ENCODE measurements around the gene FHOD1. TPM values are rescaled to one million over a fixed set of nuclear protein-coding genes. Genes with fewer than 3 reads are reported as not detected.

FHOD1 gene
- total and polyA plus RNA-seq, 2 of the 13 experiments (the other 11 are each of a cell fraction or from before 2014, with no cell fraction given): 20.0 to 20.8 TPM

DNA sequence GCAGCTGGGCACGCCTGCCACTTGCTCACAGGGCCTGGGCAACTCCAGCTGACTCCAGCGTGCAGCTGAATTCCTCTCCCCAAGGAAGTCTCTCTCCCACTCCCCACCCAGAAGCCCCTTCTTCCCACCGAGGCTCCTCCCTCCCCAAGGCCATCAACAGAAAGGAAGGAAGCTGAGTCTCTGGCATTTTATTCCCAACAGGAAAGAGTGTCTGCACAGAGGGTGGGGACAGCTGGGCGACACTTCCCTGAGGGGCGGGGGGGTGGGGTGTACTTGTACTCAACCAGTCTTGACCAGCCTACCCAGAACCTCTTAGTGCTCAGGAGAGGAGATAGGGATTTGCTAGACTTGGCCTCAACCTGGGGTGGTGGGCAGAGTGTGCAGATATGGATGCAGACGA lies 57.2 kb downstream of the FHOD1 start, which contains the start of gene EXOC3L1:
TSS of gene EXOC3L1 (minus strand) at position 96 of the 400 bp plus-strand sequence. CDS start 460 bp downstream, outside the sequence.
- intact Hi-C loops (cut with micrococcal nuclease; ENCODE audit: unreplicated experiment): no loop called here
- POLR2A ChIA-PET: interaction anchor here (1.0 kb wide), 1 partner anchor 20 kb away, joined by 4 read pairs; the partner anchor contains the start of gene NOL3
- no peak within 1 kb of the TSS for H2AFZ ChIP-seq (ENCODE audit: low read length)

DNA sequence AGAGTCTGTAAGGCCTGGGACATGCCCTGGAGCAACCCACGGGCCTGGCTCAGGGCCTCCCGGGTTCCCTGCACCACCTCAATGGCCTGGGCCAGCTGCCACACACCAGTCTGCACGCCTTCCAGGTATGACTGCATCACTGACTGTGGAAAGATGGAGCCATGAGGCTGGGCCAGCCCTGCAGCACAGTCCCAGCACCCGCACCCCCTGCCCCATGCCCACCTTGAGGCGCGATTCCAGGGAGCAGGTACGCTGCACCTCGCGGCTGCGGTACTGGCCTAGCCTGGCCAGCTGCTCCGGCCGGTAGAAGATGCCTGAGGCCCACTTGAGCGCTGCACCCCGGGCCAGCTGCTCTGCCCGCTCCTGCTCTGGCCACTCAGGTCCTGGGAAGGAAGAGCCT lies 58.5 kb downstream of the FHOD1 start:
- Histone ChIP-seq H3K4me2 (ENCODE audit: low read depth, low read length) (no peak overlapping the region), H3K27ac (ENCODE audit: extremely low read length, insufficient read depth, low read length) (no peak overlapping the region), H3K79me2 (ENCODE audit: insufficient read depth, low read length) (peaks cover 18% of the 10 kb centered on the region), H3K9me3 (ENCODE audit: low read length) (no peaks in the 10 kb centered on the region), H3K4me1 (ENCODE audit: insufficient read depth, low read length) (peaks cover 60% of the 10 kb centered on the region), H3K36me3 (replicated peaks in 1 of 2; ENCODE audit: control insufficient read depth in 1 of 2, insufficient read depth in 2 of 2, low read length in 2 of 2) (peaks cover 2 to 3% of the 10 kb centered on the region in 2 experiments; a peak in 2 of 5 replicates), H3K27me3 (ENCODE audit: control insufficient read depth in 1 of 2, insufficient read depth in 2 of 2, low read length in 2 of 2) (peaks cover 7 to 16% of the 10 kb centered on the region in 2 experiments; a peak in 2 of 5 replicates), H4K20me1 (ENCODE audit: insufficient read depth, low read length) (no peaks in the 10 kb centered on the region; the same call in 1 of the 2 replicates), H2AFZ (ENCODE audit: low read length) (no peak overlapping the region), H3K4me3 (replicated peaks in 1 of 3; ENCODE audit: insufficient read depth in 1 of 3, low read depth in 2 of 3, low read length in 3 of 3) (no peak overlapping the region), H3K9ac (ENCODE audit: insufficient read depth, low read depth, low read length) (no peak overlapping the region)
- ChIA-PET CTCF (ENCODE audit: low intra/inter-chr PET ratio, low total read pairs) (no interaction called here), POLR2A (no interaction called here)
- no peak for DNase-seq (ENCODE audit: low spot score)
- in situ Hi-C loops (cut with HindIII; ENCODE audit: extremely low pct_ligation_motif_present, low pct_unique_long_range_greater_than_20kb) (loop anchor here (5.0 kb wide), 1 partner anchor 211 kb away; no protein-coding TSS in a partner anchor), intact Hi-C loops (cut with micrococcal nuclease; ENCODE audit: unreplicated experiment) (loop anchor here (5.0 kb wide), 1 partner anchor 39 kb away; the partner anchor contains the start of gene TMEM208)
- no TSS peak for BruUV-seq (replicated peaks)
- TF ChIP-seq HNF4A (CRISPR knock-in tag; IDR thresholded peaks at IDR 0.05) (no peak), MLLT10 (CRISPR knock-in tag; IDR thresholded peaks at IDR 0.05) (0 out of 2 replicates have a peak, but pooled peaks have one; percentile 55), ZNF777 (CRISPR knock-in tag; IDR thresholded peaks at IDR 0.05) (no peak), SMARCE1 (IDR thresholded peaks at IDR 0.05; ENCODE audit: borderline replicate concordance) (no peak), ZSCAN9 (CRISPR knock-in tag; IDR thresholded peaks at IDR 0.05; ENCODE audit: borderline replicate concordance) (no peak), SSRP1 (CRISPR knock-in tag; IDR thresholded peaks at IDR 0.05) (no peak), ELF4 (CRISPR knock-in tag; IDR thresholded peaks at IDR 0.05; ENCODE audit: borderline replicate concordance) (no peak)
- no peak for FAIRE-seq
- no peak for ATAC-seq
- 32% methylated on average over 6 of the region's 15 CpGs for WGBS (ENCODE audit: low lambda C conversion rate)

More for the DNA sequence above, 57.2 kb downstream of the FHOD1 start, which contains the start of gene EXOC3L1:
- DNase-seq (ENCODE audit: low spot score) (no peak), FAIRE-seq (no peak), ATAC-seq (no peak)
- WGBS (ENCODE audit: low lambda C conversion rate): 18% methylated on average over 6 of the region's 6 CpGs
- H3K4me3 ChIP-seq (replicated peaks in 1 of 3; ENCODE audit: insufficient read depth in 1 of 3, low read depth in 2 of 3, low read length in 3 of 3): peak within 1 kb of the TSS in 1 of 3 experiments; percentile 4; a peak in 1 of 6 replicates
- no TSS peak for BruUV-seq (replicated peaks)
- H3K79me2 ChIP-seq (ENCODE audit: insufficient read depth, low read length): peaks cover 21% of the 10 kb centered on the region
- peaks cover 59% of the 10 kb centered on the region for H3K4me1 ChIP-seq (ENCODE audit: insufficient read depth, low read length)
- no peaks in the 10 kb centered on the region for H3K9me3 ChIP-seq (ENCODE audit: low read length)
- H4K20me1 ChIP-seq (ENCODE audit: insufficient read depth, low read length): no peaks in the 10 kb centered on the region; the same call in 1 of the 2 replicates
- no peak within 1 kb of the TSS for H3K27ac ChIP-seq (ENCODE audit: extremely low read length, insufficient read depth, low read length)
- CTCF ChIA-PET (ENCODE audit: low intra/inter-chr PET ratio, low total read pairs): no interaction called here
- H3K27me3 ChIP-seq (ENCODE audit: control insufficient read depth in 1 of 2, insufficient read depth in 2 of 2, low read length in 2 of 2): peaks cover 7 to 16% of the 10 kb centered on the region in 2 experiments; a peak in 2 of 5 replicates
- TF ChIP-seq RARA (CRISPR knock-in tag; IDR thresholded peaks at IDR 0.05) (no peak), ASH2L (IDR thresholded peaks at IDR 0.05; ENCODE audit: insufficient read length, low read depth, low read length) (no peak), TAF15 (IDR thresholded peaks at IDR 0.05; ENCODE audit: low read depth, low read length, poor library complexity, severe bottlenecking) (no peak), PHF21A (CRISPR knock-in tag; IDR thresholded peaks at IDR 0.05) (no peak), RNF2 (conservative IDR thresholded peaks at IDR 0.05; ENCODE audit: low read depth) (no peak), ZNF605 (CRISPR knock-in tag; IDR thresholded peaks at IDR 0.05) (no peak), ZNF703 (CRISPR knock-in tag; IDR thresholded peaks at IDR 0.05; ENCODE audit: borderline replicate concordance) (no peak), GLI4 (CRISPR knock-in tag; IDR thresholded peaks at IDR 0.05; ENCODE audit: borderline replicate concordance) (no peak), MAFF (IDR thresholded peaks at IDR 0.05; ENCODE audit: low read depth, low read length) (no peak)
- in situ Hi-C loops (cut with HindIII; ENCODE audit: extremely low pct_ligation_motif_present, low pct_unique_long_range_greater_than_20kb): no loop called here
- peak within 1 kb of the TSS; percentile 36 for H3K4me2 ChIP-seq (ENCODE audit: low read depth, low read length)
- no peak within 1 kb of the TSS for H3K9ac ChIP-seq (ENCODE audit: insufficient read depth, low read depth, low read length)
- peaks cover 13 to 15% of the 10 kb centered on the region in 2 experiments; a peak in 4 of 5 replicates for H3K36me3 ChIP-seq (replicated peaks in 1 of 2; ENCODE audit: control insufficient read depth in 1 of 2, insufficient read depth in 2 of 2, low read length in 2 of 2)
